Upper lobe of left lung (tissue), 6 donors: Measurements from ENCODE around the gene DENND5A. TPM values are rescaled to one million over a fixed set of nuclear protein-coding genes. Genes with fewer than 3 reads are reported as not detected.

Source experiments
- ATAC-seq, 2 donors: fragments of 200-7000 bp; cut with Tn5 transposase; one replicate each; pipeline ENCODE4 v1.9.1; 2022; ENCODE audit warnings: mild to moderate bottlenecking in 2 of 2, moderate library complexity in 2 of 2; ENCODE audit not compliant: low FRiP score in 2 of 2
- DNase-seq, 2 donors: peaks; one replicate each; pipeline ENCODE4 v3.0.0-alpha.2; 2019 to 2020
- H3K27ac ChIP-seq, 4 donors: fragments of 200-600 bp; sonication (generic); one replicate each; pipeline ENCODE4 v1.5.1; 2016 to 2019
- H3K27me3 ChIP-seq, 4 donors: fragments of 200-600 bp; sonication (generic); one replicate each; pipeline ENCODE4 v1.5.1; 2017 to 2019
- H3K36me3 ChIP-seq, 4 donors: fragments of 200-600 bp; sonication (generic); one replicate each; pipeline ENCODE4 v1.5.1; 2016 to 2019
- H3K4me1 ChIP-seq, 4 donors: fragments of 200-600 bp; sonication (generic); one replicate each; pipeline ENCODE4 v1.5.1; 2018 to 2019
- H3K4me3 ChIP-seq, 4 donors: fragments of 200-600 bp; sonication (generic); one replicate each; pipeline ENCODE4 v1.5.1; 2017 to 2019; ENCODE audit warnings: mild to moderate bottlenecking in 2 of 4, moderate library complexity in 1 of 4
- H3K9me3 ChIP-seq, 4 donors: fragments of 200-600 bp; sonication (generic); one replicate each; pipeline ENCODE4 v1.5.1; 2018 to 2019
- CTCF ChIP-seq, 6 experiments: fragments of 450-650 bp in 4 of 6; fragments of 200-600 bp in 2 of 6; sonication (generic) in 2 of 6; IDR thresholded peaks; one replicate each; pipeline ENCODE4 v1.5.1; 2016 to 2019; ENCODE audit warnings: antibody characterized with exemption in 6 of 6
- EP300 ChIP-seq, 4 donors: sonication (generic); formaldehyde crosslinking; IDR thresholded peaks; one replicate each; pipeline ENCODE4 v1.5.1; 2017; ENCODE audit warnings: antibody characterized with exemption in 4 of 4, control low read depth in 2 of 4
- POLR2A ChIP-seq, 4 donors: fragments of 450-650 bp; IDR thresholded peaks; one replicate each; pipeline ENCODE4 v1.5.1; 2016 to 2017; ENCODE audit warnings: antibody characterized with exemption in 4 of 4, mild to moderate bottlenecking in 2 of 4
- POLR2AphosphoS5 ChIP-seq, 2 donors: sonication (generic); formaldehyde crosslinking; IDR thresholded peaks; one replicate each; pipeline ENCODE4 v1.5.1; 2017; ENCODE audit warnings: antibody characterized with exemption in 2 of 2
- WGBS, 2 donors: methylation state at CpG; one replicate each; pipeline ENCODE4 v1.1.5; 2017 to 2018; 5-methylcytosine and 5-hydroxymethylcytosine counted together
- total RNA-seq, 6 donors: library from RNA; depleted of rRNA in 4 of 6; stranded (reverse); fragments of >200 nt in 4 of 6; gene quantifications; one replicate each; pipeline versions ENCODE4 v1.1.0 to v1.2.1, GENCODE V29; 2016 to 2021
- donor health status: DM: no; HTN: no; CAD: no; lungs with moderate emphysema.
- donor health status: DM: no; HTN: yes; CAD: no; lungs with severe emphysema.

DENND5A gene
- total RNA-seq, 6 donors from 2014 or later = 84.4 to 159 (median 98.8) TPM

DNA sequence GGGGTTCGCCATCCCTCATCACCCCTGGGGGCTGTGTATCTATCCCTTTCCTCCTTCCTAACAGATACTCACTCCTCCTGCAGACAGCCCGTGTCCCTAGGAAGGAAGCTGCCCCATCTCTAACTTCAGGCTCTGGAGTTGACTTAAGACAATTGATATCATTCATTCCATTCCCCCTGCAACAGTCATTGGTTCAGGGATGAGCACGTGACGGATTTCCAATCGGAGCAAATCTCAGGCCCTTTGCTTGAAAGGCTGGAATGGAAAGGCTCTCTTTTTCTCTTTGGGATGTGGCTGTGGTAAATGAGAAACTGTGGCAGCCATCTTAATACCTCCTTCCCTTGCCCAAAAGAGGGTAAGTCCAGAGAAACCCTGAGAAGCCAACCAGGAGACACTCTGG is 168.7 kb downstream of the DENND5A start:
- Histone ChIP-seq H3K4me1 (peaks cover 5 to 8% (median 6%) of the 10 kb centered on the region in 4 donors), H3K36me3 (no peaks in the 10 kb centered on the region), H3K4me3 (no peak overlapping the region), H3K27me3 (peaks cover 0 to 4% (median 2%) of the 10 kb centered on the region in 4 donors), H3K27ac (no peak overlapping the region), H3K9me3 (no peaks in the 10 kb centered on the region)
- TF ChIP-seq EP300 (IDR thresholded peaks at IDR 0.05) (no peak), POLR2AphosphoS5 (IDR thresholded peaks at IDR 0.05) (no peak), CTCF (IDR thresholded peaks at IDR 0.05) (no peak), POLR2A (IDR thresholded peaks at IDR 0.05) (no peak)
- ATAC-seq = no peak
- WGBS, 2 donors = 97% methylated on average over 5 of the region's 5 CpGs
- no peak for DNase-seq

DNA sequence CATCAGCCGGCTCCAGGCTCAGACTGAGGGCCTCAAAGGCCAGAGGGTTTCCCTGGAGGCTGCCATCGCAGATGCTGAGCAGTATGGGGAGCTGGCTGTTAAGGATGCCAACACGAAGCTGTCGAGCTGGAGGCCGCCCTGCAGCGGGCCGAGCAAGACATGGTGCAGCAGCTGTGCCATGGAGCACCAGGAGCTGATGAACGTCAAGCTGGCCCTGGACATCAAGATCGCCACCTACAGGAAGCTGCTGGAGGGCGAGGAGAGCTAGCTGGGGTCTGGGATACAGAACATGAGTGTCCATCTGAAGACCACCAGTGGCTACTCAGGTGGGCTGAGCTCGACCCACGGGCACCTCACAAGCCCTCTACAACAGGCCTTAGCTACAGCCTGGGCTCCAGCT is 169.7 kb downstream of the DENND5A start:
- peak in 1 of 6 experiments; percentile 9 for TF ChIP-seq CTCF (IDR thresholded peaks at IDR 0.05)
- TF ChIP-seq POLR2A (IDR thresholded peaks at IDR 0.05) = no peak
- WGBS, 2 donors = 94% methylated on average over 7 to 12 of the region's 12 CpGs

DNA sequence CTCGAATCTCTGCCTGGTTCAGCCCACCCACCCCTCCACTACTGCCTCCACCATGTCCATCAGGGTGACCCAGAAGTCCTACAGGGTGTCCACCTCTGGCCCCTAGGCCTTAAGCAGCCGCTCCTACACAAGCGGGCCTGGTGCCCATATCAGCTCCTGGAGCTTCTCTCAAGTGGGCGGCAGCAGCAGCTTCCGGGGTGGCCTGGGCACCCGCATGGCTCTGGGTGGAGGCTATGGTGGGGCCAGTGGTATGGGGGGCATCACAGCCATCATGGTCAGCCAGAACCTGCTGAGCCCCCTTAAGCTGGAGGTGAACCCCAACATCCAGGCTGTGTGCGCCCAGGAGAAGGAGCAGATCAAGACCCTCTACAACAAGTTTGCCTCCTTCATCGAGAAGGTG is 170.7 kb downstream of the DENND5A start:
- ATAC-seq = no peak
- TF ChIP-seq POLR2AphosphoS5 (IDR thresholded peaks at IDR 0.05) = no peak
- no peak for TF ChIP-seq EP300 (IDR thresholded peaks at IDR 0.05)
- no peak for TF ChIP-seq CTCF (IDR thresholded peaks at IDR 0.05)
- no peak for TF ChIP-seq POLR2A (IDR thresholded peaks at IDR 0.05)
- no peak overlapping the region for H3K27ac ChIP-seq
- H3K9me3 ChIP-seq = no peaks in the 10 kb centered on the region
- no peaks in the 10 kb centered on the region for H3K36me3 ChIP-seq
- H3K27me3 ChIP-seq = peaks cover 0 to 9% (median 2%) of the 10 kb centered on the region in 4 donors
- WGBS, 2 donors = 88 to 93% methylated on average over 4 to 8 of the region's 8 CpGs
- H3K4me1 ChIP-seq = peaks cover 5 to 18% (median 14%) of the 10 kb centered on the region in 4 donors
- H3K4me3 ChIP-seq = no peak overlapping the region
- DNase-seq = peak in 1 of 2 donors; percentile 50

More for the DNA sequence above, 169.7 kb downstream of the DENND5A start:
- ATAC-seq (no peak), DNase-seq (no peak)
- Histone ChIP-seq H3K27ac (no peak overlapping the region), H3K27me3 (peaks cover 0 to 9% (median 2%) of the 10 kb centered on the region in 4 donors), H3K9me3 (no peaks in the 10 kb centered on the region), H3K4me3 (no peak overlapping the region), H3K4me1 (peaks cover 5 to 18% (median 14%) of the 10 kb centered on the region in 4 donors), H3K36me3 (no peaks in the 10 kb centered on the region)

GRCh38 chr11:9092853-9093778 is 172.0 kb downstream of the DENND5A start:
- no peaks in the 10 kb centered on the region for H3K36me3 ChIP-seq
- H3K27ac ChIP-seq = no peak overlapping the region
- ATAC-seq (no peak), DNase-seq (no peak)
- TF ChIP-seq CTCF (IDR thresholded peaks at IDR 0.05) (peak in 1 of 6 experiments; percentile 10), EP300 (IDR thresholded peaks at IDR 0.05) (no peak), POLR2AphosphoS5 (IDR thresholded peaks at IDR 0.05) (no peak)
- no peak overlapping the region for H3K4me3 ChIP-seq
- peaks cover 0 to 9% (median 2%) of the 10 kb centered on the region in 4 donors for H3K27me3 ChIP-seq
- H3K4me1 ChIP-seq = peaks cover 5 to 18% (median 14%) of the 10 kb centered on the region in 4 donors
- no peaks in the 10 kb centered on the region for H3K9me3 ChIP-seq
- WGBS, 2 donors = 68 to 70% methylated on average over 10 of the region's 10 CpGs
